Panc1 (cell line): Measurements from ENCODE around the gene OSBPL9. TPM values are rescaled to one million over a fixed set of nuclear protein-coding genes. Genes with fewer than 3 reads are reported as not detected.
A peak's percentile ranks its signal among the peaks of the same experiment; 100 is the strongest.

Experiments
- ATAC-seq: fragments of 200-7000 bp; cut with Tn5 transposase; 2 replicates; pipeline ENCODE4 v1.9.1; 2020; ENCODE audit warnings: mild to moderate bottlenecking, moderate library complexity
- BruUV-seq: library from RNA; stranded (reverse); fragments of 400-500 nt; replicated peaks from 2 replicates; lab custom pipeline; 2021; lab: Mats Ljungman, UMichigan
- CTCF ChIA-PET: fragments of 300-600 bp; sonication (Branson Sonifier 250); formaldehyde crosslinking; loops from one replicate; lab custom pipeline; 2022; ENCODE audit warnings: antibody characterized with exemption; lab: Charles Lee
- POLR2A ChIA-PET: fragments of 300-600 bp; sonication (Branson Sonifier 250); formaldehyde crosslinking; loops from one replicate; lab custom pipeline; 2022; ENCODE audit warnings: antibody characterized with exemption; lab: Charles Lee
- DNase-seq: peaks from one replicate; pipeline ENCODE4 v3.0.0-alpha.2; 2010; ENCODE audit warnings: low read depth, low spot score
- H3K27ac ChIP-seq: 2 replicates; pipeline ENCODE4 v1.5.1; 2011; ENCODE audit warnings: mild to moderate bottlenecking, low read length, inconsistent platforms
- H3K27me3 ChIP-seq: fragments of 200-500 bp; sonication (Bioruptor generic); 2 replicates; pipeline ENCODE4 v1.6.0; 2014; ENCODE audit warnings: low read length, inconsistent platforms; ENCODE audit not compliant: control insufficient read depth, insufficient read depth
- H3K36me3 ChIP-seq: fragments of 200-500 bp; sonication (Bioruptor generic); 2 replicates; pipeline ENCODE4 v1.5.1; 2014; ENCODE audit warnings: inconsistent platforms, mild to moderate bottlenecking, low read length, moderate library complexity; ENCODE audit not compliant: control insufficient read depth, insufficient read depth
- H3K4me1 ChIP-seq: 2 replicates; pipeline ENCODE4 v1.5.1; 2011; ENCODE audit warnings: inconsistent platforms, mild to moderate bottlenecking, low read length, moderate library complexity; ENCODE audit not compliant: control insufficient read depth, insufficient read depth
- H3K4me3 ChIP-seq, 2 experiments: 2 replicates each; pipeline ENCODE4 v1.5.1; 2011 to 2012; ENCODE audit warnings: low read depth in 2 of 2, low read length in 2 of 2, mild to moderate bottlenecking in 2 of 2, inconsistent platforms in 1 of 2, moderate library complexity in 1 of 2
- H3K9me3 ChIP-seq: fragments of 200-500 bp; sonication (Bioruptor generic); 2 replicates; pipeline ENCODE4 v1.5.1; 2014; ENCODE audit warnings: low read depth, mild to moderate bottlenecking, inconsistent platforms, low read length, moderate library complexity; ENCODE audit not compliant: control insufficient read depth, insufficient read depth
- CTCF ChIP-seq: fragments of 450-650 bp; IDR thresholded peaks from 2 replicates; pipeline ENCODE4 v1.5.1; 2017; ENCODE audit warnings: mild to moderate bottlenecking
- POLR2AphosphoS5 ChIP-seq: IDR thresholded peaks from 2 replicates; pipeline ENCODE4 v1.6.1; 2012; ENCODE audit warnings: mild to moderate bottlenecking, low read depth, low read length, moderate library complexity
- REST ChIP-seq, 2 experiments: IDR thresholded peaks; 2 replicates each; pipeline ENCODE4 v1.6.1; 2011 to 2012; ENCODE audit warnings: low read depth in 2 of 2, control low read depth in 1 of 2, low read length in 1 of 2, mild to moderate bottlenecking in 1 of 2, moderate library complexity in 1 of 2; ENCODE audit not compliant: insufficient read depth in 1 of 2
- SIN3A ChIP-seq: IDR thresholded peaks from 2 replicates; pipeline ENCODE4 v1.6.1; 2012; ENCODE audit warnings: low read depth, mild to moderate bottlenecking, low read length, moderate library complexity, borderline replicate concordance; ENCODE audit not compliant: insufficient read depth
- TCF7L2 ChIP-seq: IDR thresholded peaks from 2 replicates; pipeline ENCODE4 v1.6.1; 2011; ENCODE audit warnings: mild to moderate bottlenecking, low read depth, low read length, inconsistent platforms
- in situ Hi-C: cut with HindIII; loops from 2 replicates; pipeline ENCODE4 v1.10.0; 2016; ENCODE audit warnings: low sequenced_read_pairs, low pct_unique_long_range_greater_than_20kb
- intact Hi-C: fragments of 100-400 bp; cut with micrococcal nuclease; formaldehyde crosslinking; loops from one replicate; pipeline ENCODE4 v1.10.0; 2022; ENCODE audit not compliant: unreplicated experiment
- total RNA-seq: library from RNA; stranded (reverse); gene quantifications from one replicate; pipeline ENCODE4 v1.2.1, GENCODE V29; 2021; ENCODE audit not compliant: unreplicated experiment

Gene OSBPL9
- total RNA-seq, 1 experiment from 2014 or later, result 85.5 TPM

DNA sequence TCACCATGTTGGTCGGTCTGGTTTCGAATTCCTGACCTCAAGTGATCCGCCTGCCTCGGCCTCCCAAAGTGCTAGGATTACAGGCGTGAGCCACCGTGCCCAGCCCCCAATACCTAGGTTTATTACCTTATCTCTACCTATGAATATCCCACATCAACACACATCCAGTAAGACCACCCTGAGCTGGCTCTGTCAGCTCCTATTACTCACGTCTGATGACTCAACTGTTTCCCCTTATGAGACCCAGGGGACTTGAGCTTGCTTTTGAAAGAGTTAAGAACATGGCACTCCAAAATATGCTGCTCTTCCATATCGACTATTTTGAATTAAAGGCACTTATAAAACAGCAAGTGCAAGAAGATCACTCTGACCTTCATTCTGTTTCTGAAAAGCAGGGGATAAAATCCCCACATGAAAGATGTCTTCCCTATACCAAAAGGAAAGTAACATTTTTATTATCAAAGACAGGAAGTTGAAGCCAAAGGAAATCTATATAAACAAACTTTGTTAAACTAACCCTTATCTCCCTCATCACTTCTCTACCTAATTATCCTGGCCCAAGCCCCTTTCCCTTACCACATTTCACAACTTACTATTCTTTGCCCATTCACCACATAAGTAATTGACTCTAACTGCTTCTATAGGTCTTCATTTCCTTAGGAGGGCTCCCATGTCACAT lies 41.3 kb upstream of the OSBPL9 start:
- Histone ChIP-seq H3K9me3 (no peaks in the 10 kb centered on the region), H3K4me1 (peaks cover 55% of the 10 kb centered on the region), H3K4me3 (no peak overlapping the region), H3K27me3 (no peaks in the 10 kb centered on the region), H3K27ac (peak overlapping the region; percentile 78), H3K36me3 (no peaks in the 10 kb centered on the region)
- intact Hi-C loops, result no loop called here
- in situ Hi-C loops, result no loop called here
- TF ChIP-seq POLR2AphosphoS5 (no peak), TCF7L2 (no peak), REST (IDR thresholded peaks at IDR 0.05; ENCODE audit: insufficient read depth in 1 of 2, low read depth in 2 of 2, low read length in 1 of 2) (no peak), SIN3A (no peak), CTCF (no peak)
- POLR2A ChIA-PET, result no interaction called here
- CTCF ChIA-PET, result interaction anchor here (0.6 kb wide), 1 partner anchor 22 kb away, joined by 3 read pairs; no protein-coding TSS in a partner anchor
- no peak for ATAC-seq
- no peak for DNase-seq
- no TSS peak for BruUV-seq

DNA sequence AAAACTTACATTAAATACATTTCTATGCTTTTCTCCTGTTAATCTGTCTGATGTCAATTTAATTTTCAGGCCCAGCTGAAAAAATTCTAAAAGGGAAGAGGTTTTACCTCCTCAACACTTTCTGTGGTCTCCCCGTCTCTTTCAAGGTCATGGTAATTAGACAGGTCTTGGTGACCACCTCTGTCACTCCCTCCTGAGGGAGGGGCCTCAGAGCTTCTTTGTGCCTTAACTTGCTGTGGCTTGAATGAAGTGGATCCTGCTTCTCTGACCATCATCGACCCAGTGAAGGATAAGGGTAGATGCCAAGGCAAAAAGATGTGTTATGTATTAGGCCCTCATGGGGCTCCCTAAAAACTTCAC lies 40.8 kb upstream of the OSBPL9 start:
- Histone ChIP-seq H3K4me3 (no peak overlapping the region), H3K36me3 (no peaks in the 10 kb centered on the region), H3K27ac (peak overlapping the region; percentile 78), H3K27me3 (no peaks in the 10 kb centered on the region), H3K9me3 (no peaks in the 10 kb centered on the region), H3K4me1 (peaks cover 50% of the 10 kb centered on the region)
- DNase-seq (no peak), ATAC-seq (no peak)
- TF ChIP-seq SIN3A, result no peak
- CTCF ChIA-PET, result interaction anchor here (0.6 kb wide), 1 partner anchor 23 kb away, joined by 3 read pairs; no protein-coding TSS in a partner anchor
- POLR2A ChIA-PET, result no interaction called here
- in situ Hi-C loops (no loop called here), intact Hi-C loops (no loop called here)
- no TSS peak for BruUV-seq

DNA sequence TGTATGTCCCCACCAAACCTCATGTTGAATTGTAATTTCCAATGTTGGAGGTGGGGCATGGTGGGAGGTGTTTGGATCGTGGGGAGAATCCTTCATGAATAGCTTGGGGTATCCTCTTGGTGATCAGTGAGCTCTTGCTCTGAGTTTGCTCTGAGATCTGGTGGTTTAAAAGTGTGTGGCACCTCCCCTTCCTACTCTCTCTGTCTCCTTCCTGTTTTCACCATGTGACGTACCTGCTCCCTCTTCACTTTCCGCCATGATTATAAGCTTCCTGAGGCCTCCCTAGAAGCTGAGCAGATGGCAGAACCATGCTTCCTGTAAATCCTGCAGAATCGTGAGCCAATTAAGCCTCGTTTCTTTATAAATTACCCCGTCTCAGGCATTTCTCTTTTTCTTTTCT lies 40.0 kb upstream of the OSBPL9 start:
- no TSS peak for BruUV-seq
- CTCF ChIA-PET, result no interaction called here
- no peaks in the 10 kb centered on the region for H3K27me3 ChIP-seq

More for the DNA sequence above, 40.0 kb upstream of the OSBPL9 start:
- POLR2A ChIA-PET, result no interaction called here
- Histone ChIP-seq H3K27ac (peak overlapping the region; percentile 78; the same call in 1 of the 2 replicates), H3K4me1 (peaks cover 44% of the 10 kb centered on the region), H3K9me3 (no peaks in the 10 kb centered on the region), H3K4me3 (no peak overlapping the region), H3K36me3 (no peaks in the 10 kb centered on the region)
- in situ Hi-C loops, result no loop called here
- DNase-seq (no peak), ATAC-seq (no peak)
- intact Hi-C loops, result no loop called here
- TF ChIP-seq POLR2AphosphoS5, result no peak
- TF ChIP-seq TCF7L2, result no peak
- no peak for TF ChIP-seq SIN3A
- no peak for TF ChIP-seq REST (IDR thresholded peaks at IDR 0.05; ENCODE audit: insufficient read depth in 1 of 2, low read depth in 2 of 2, low read length in 1 of 2)
- no peak for TF ChIP-seq CTCF
